Measurements from ENCODE around the gene PRODH. TPM values are rescaled to one million over a fixed set of nuclear protein-coding genes. Genes with fewer than 3 reads are reported as not detected.
A peak's percentile ranks its signal among the peaks of the same experiment; 100 is the strongest.

Gene PRODH
- total and polyA plus RNA-seq, 2 donors (not counting 3 experiments of a cell fraction or from before 2014, with no cell fraction given): not detected

GRCh38 chr22:18971321-18971751 is 35.2 kb upstream of the PRODH start:
- no peak overlapping the region for H3K27ac ChIP-seq (ENCODE audit: insufficient read depth, low read depth, low read length)
- no peak for TF ChIP-seq GATA2 (IDR thresholded peaks at IDR 0.05; ENCODE audit: insufficient read depth, insufficient read length, low read depth, low read length)
- no peak for TF ChIP-seq MYC (IDR thresholded peaks at IDR 0.05; ENCODE audit: low read depth, low read length)
- no peak for TF ChIP-seq MAX (IDR thresholded peaks at IDR 0.05; ENCODE audit: insufficient read depth, insufficient read length)
- H3K4me2 ChIP-seq (ENCODE audit: insufficient read depth, low read length): no peak overlapping the region
- no peak overlapping the region for H3K4me3 ChIP-seq (replicated peaks in 1 of 3; ENCODE audit: insufficient read depth in 1 of 3, low read depth in 1 of 3, low read length in 3 of 3)
- peaks cover 2 to 7% of the 10 kb centered on the region in 2 experiments for H3K27me3 ChIP-seq (ENCODE audit: control insufficient read depth in 2 of 2, insufficient read depth in 2 of 2, low read length in 2 of 2)
- H3K36me3 ChIP-seq (ENCODE audit: control insufficient read depth in 2 of 2, extremely low read depth in 1 of 2, insufficient read depth in 2 of 2, low read length in 2 of 2): no peaks in the 10 kb centered on the region
- no peak for FAIRE-seq
- H3K9me3 ChIP-seq (replicated peaks; ENCODE audit: control insufficient read depth, insufficient read depth, low read length): no peaks in the 10 kb centered on the region
- ChIA-PET POLR2A (no interaction called here), CTCF (no interaction called here)
- no peaks in the 10 kb centered on the region for H4K20me1 ChIP-seq (replicated peaks; ENCODE audit: control insufficient read depth, extremely low read depth, insufficient read depth, low read length)
- no peaks in the 10 kb centered on the region for H3K4me1 ChIP-seq (ENCODE audit: control insufficient read depth, extremely low read depth, insufficient read depth, low read length)
- H3K79me2 ChIP-seq (ENCODE audit: control insufficient read depth, insufficient read depth, low read length): no peaks in the 10 kb centered on the region
- no peak overlapping the region for H2AFZ ChIP-seq (ENCODE audit: low read depth, low read length)
- H3K9ac ChIP-seq (replicated peaks; ENCODE audit: extremely low read depth, insufficient read depth, low read length): no peak overlapping the region
- no peak for DNase-seq (ENCODE audit: low read depth, low spot score)
- BruUV-seq (replicated peaks): no TSS peak
- no peaks in the 10 kb centered on the region for H3K9me1 ChIP-seq (replicated peaks; ENCODE audit: control insufficient read depth, extremely low read depth, insufficient read depth, low read length)
- dilution Hi-C loops (cut with MboI; ENCODE audit: extremely low pct_ligation_motif_present, low sequenced_read_pairs): no loop called here
- intact Hi-C loops (cut with micrococcal nuclease): no loop called here

- CTCF ChIA-PET: no interaction called here
Measured at GRCh38 chr22:18970948-18971315, 34.8 kb upstream of the PRODH start.

More at GRCh38 chr22:18970948-18971315, 34.8 kb upstream of the PRODH start:
- TF ChIP-seq POLR2AphosphoS5 (IDR thresholded peaks at IDR 0.05; ENCODE audit: insufficient read depth, low read depth, low read length) (no peak), JUN (IDR thresholded peaks at IDR 0.05; ENCODE audit: borderline replicate concordance, insufficient read depth, insufficient read length, low read depth) (no peak), MAX (IDR thresholded peaks at IDR 0.05; ENCODE audit: insufficient read depth, insufficient read length) (no peak), GATA2 (IDR thresholded peaks at IDR 0.05; ENCODE audit: insufficient read depth, insufficient read length, low read depth, low read length) (no peak), EZH2 (IDR thresholded peaks at IDR 0.05; ENCODE audit: borderline replicate concordance, low read depth, low read length, severe bottlenecking) (no peak), POLR2A (IDR thresholded peaks at IDR 0.05; ENCODE audit: low read depth, low read length) (no peak), MYC (IDR thresholded peaks at IDR 0.05; ENCODE audit: low read depth, low read length) (no peak), CTCF (IDR thresholded peaks at IDR 0.05; ENCODE audit: extremely low read depth in 1 of 2, insufficient read depth in 1 of 2, low read depth in 1 of 2, low read length in 2 of 2) (no peak), FOS (IDR thresholded peaks at IDR 0.05; ENCODE audit: borderline replicate concordance, insufficient read depth, low read length) (no peak)
- H3K9ac ChIP-seq (replicated peaks; ENCODE audit: extremely low read depth, insufficient read depth, low read length): no peak overlapping the region
- no peaks in the 10 kb centered on the region for H3K79me2 ChIP-seq (ENCODE audit: control insufficient read depth, insufficient read depth, low read length)
- dilution Hi-C loops (cut with MboI; ENCODE audit: extremely low pct_ligation_motif_present, low sequenced_read_pairs): no loop called here
- H3K36me3 ChIP-seq (ENCODE audit: control insufficient read depth in 2 of 2, extremely low read depth in 1 of 2, insufficient read depth in 2 of 2, low read length in 2 of 2): no peaks in the 10 kb centered on the region
- H3K9me1 ChIP-seq (replicated peaks; ENCODE audit: control insufficient read depth, extremely low read depth, insufficient read depth, low read length): no peaks in the 10 kb centered on the region
- peak overlapping the region; percentile 12 to 50 (median 32) for H3K4me3 ChIP-seq (replicated peaks in 1 of 3; ENCODE audit: insufficient read depth in 1 of 3, low read depth in 1 of 3, low read length in 3 of 3)
- POLR2A ChIA-PET: no interaction called here
- intact Hi-C loops (cut with micrococcal nuclease): no loop called here
- H3K27ac ChIP-seq (ENCODE audit: insufficient read depth, low read depth, low read length): no peak overlapping the region
- H2AFZ ChIP-seq (ENCODE audit: low read depth, low read length): no peak overlapping the region
- no peaks in the 10 kb centered on the region for H3K4me1 ChIP-seq (ENCODE audit: control insufficient read depth, extremely low read depth, insufficient read depth, low read length)
- peaks cover 2 to 7% of the 10 kb centered on the region in 2 experiments for H3K27me3 ChIP-seq (ENCODE audit: control insufficient read depth in 2 of 2, insufficient read depth in 2 of 2, low read length in 2 of 2)
- no TSS peak for BruUV-seq (replicated peaks)
- H3K9me3 ChIP-seq (replicated peaks; ENCODE audit: control insufficient read depth, insufficient read depth, low read length): no peaks in the 10 kb centered on the region
- H3K4me2 ChIP-seq (ENCODE audit: insufficient read depth, low read length): peak overlapping the region; percentile 55
- H4K20me1 ChIP-seq (replicated peaks; ENCODE audit: control insufficient read depth, extremely low read depth, insufficient read depth, low read length): no peaks in the 10 kb centered on the region
- DNase-seq (ENCODE audit: low read depth, low spot score): no peak
- no peak for FAIRE-seq

All from endothelial cell of umbilical vein (primary cell).